Kidney capillary endothelial cell (primary cell): ENCODE data around the gene SEC14L2.
A peak's percentile ranks its signal among the peaks of the same experiment; 100 is the strongest.

ENCODE experiments used
- DNase-seq: peaks from one replicate; pipeline ENCODE4 v3.0.0-alpha.2; 2018; ENCODE audit warnings: low spot score

SEC14L2 gene

GRCh38 chr22:30396871-30397655, at the start of gene SEC14L2:
Gene SEC14L2 (plus strand): TSS chr22:30397018. CDS start chr22:30397117, 99 bp downstream.
- DNase-seq: no peak

- no peak for DNase-seq
These were observed 49.4 kb upstream of the SEC14L2 start for GRCh38 chr22:30347255-30347892.

GRCh38 chr22:30348404-30348803, 48.4 kb upstream of the SEC14L2 start:
- no peak for DNase-seq

GRCh38 chr22:30348809-30349208, 48.0 kb upstream of the SEC14L2 start:
- no peak for DNase-seq

GRCh38 chr22:30351226-30351625, 45.6 kb upstream of the SEC14L2 start:
- DNase-seq: no peak

GRCh38 chr22:30354644-30355043, 42.2 kb upstream of the SEC14L2 start:
- DNase-seq: no peak

GRCh38 chr22:30356449-30357235, 40.2 kb upstream of the SEC14L2 start, which contains the start of the genes CCDC157 and SF3A1:
Gene CCDC157 (plus strand): TSS chr22:30357007. CDS start chr22:30366001, 8,994 bp downstream.
Gene SF3A1 (minus strand): TSS chr22:30356894. CDS start chr22:30356792, 102 bp downstream.
- DNase-seq: peak; percentile 80

- no peak for DNase-seq
These were observed 39.6 kb upstream of the SEC14L2 start for GRCh38 chr22:30357236-30357570.

GRCh38 chr22:30357650-30358215, 39.1 kb upstream of the SEC14L2 start:
- no peak for DNase-seq

- DNase-seq: no peak
These were observed 38.3 kb upstream of the SEC14L2 start for GRCh38 chr22:30358541-30358940.

- DNase-seq: no peak
These were observed 34.7 kb upstream of the SEC14L2 start for GRCh38 chr22:30361916-30362650.

GRCh38 chr22:30362651-30363281, 34.1 kb upstream of the SEC14L2 start:
- no peak for DNase-seq

- DNase-seq: no peak
These were observed 30.9 kb upstream of the SEC14L2 start for GRCh38 chr22:30365891-30366290.

- no peak for DNase-seq
These were observed 28.4 kb upstream of the SEC14L2 start for GRCh38 chr22:30368420-30368819.

GRCh38 chr22:30370641-30371230, 26.1 kb upstream of the SEC14L2 start:
- no peak for DNase-seq

- no peak for DNase-seq
These were observed 25.5 kb upstream of the SEC14L2 start for GRCh38 chr22:30371321-30371720.

- DNase-seq: no peak
These were observed 24.8 kb upstream of the SEC14L2 start for GRCh38 chr22:30371981-30372380.

- no peak for DNase-seq
These were observed 23.9 kb upstream of the SEC14L2 start for GRCh38 chr22:30372915-30373314.

- no peak for DNase-seq
These were observed 23.2 kb upstream of the SEC14L2 start for GRCh38 chr22:30373331-30374325.
